GM10847 (cell line): ENCODE results near the gene SMIM26.

Experiments used
- POLR2A ChIP-seq: IDR thresholded peaks from 2 replicates; pipeline ENCODE4 v1.6.1; 2011; ENCODE audit not compliant: insufficient read length; ENCODE audit errors: extremely low read depth

Gene SMIM26, protein sequence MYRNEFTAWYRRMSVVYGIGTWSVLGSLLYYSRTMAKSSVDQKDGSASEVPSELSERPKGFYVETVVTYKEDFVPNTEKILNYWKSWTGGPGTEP

DNA sequence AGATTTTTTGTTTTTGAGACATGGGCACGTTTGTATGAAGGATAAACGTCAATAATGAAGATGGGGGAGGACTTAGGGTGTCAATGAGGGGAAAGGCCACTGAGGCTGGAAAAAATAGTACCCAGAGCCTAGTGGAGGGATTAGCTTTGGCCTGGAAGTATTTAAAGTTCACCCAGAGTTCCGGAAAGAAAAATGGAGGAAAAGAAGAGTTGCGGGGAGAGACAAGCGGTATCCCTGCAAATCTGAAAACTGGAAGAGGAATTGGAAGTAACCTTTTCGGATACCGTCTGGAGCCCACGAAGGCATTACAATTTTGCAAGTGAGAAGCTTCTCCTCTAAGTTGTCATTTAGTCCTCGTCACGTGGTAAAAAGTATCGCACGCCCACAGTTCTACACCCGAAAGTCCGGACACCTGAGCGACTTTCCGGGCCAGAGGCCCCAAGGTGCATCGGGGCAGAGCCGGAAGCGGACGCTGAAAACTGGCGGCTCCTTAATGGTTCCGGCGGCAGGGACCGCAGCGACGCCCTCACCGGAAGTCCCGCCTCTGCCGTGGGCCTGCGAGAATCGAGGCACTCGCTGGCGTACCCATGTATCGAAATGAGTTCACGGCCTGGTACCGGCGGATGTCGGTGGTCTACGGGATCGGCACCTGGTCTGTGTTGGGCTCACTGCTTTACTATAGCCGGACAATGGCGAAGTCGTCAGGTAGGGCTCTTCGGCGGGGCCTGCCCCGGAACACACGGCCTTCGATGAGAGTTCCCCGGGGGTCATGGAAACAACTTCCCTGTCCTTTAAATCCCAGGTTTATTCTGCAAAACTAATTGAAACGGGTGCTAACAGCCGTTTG, at the start of gene SMIM26:
TSS of gene SMIM26 (plus strand) at position 541 of the 847 bp plus-strand sequence. CDS start at position 588, 47 bp downstream.
- TF ChIP-seq POLR2A = peak; percentile 83

- TF ChIP-seq POLR2A = no peak
These were observed 44.2 kb upstream of the SMIM26 start for GRCh38 chr20:18523066-18523465.

- TF ChIP-seq POLR2A = no peak
These were observed 42.6 kb upstream of the SMIM26 start for GRCh38 chr20:18524646-18525045.

DNA sequence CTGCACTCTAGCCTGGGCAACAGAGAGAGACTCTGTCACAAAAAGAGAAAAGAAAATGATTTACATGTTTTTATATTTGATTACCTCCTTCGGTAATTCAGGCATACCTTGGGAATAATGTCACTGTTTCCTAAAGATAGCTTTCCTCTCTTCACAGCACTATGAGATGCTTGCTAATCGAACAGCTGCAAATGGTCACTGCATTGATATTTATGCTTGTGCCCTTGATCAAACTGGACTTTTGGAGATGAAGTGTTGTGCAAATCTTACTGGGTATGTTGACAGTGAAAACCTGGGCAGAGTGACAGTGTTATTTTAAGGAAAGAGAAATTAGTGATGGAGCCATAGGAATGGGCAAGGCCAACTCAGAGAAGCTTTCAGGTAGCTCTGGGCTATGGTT, 39.9 kb upstream of the SMIM26 start:
- TF ChIP-seq POLR2A = no peak

- no peak for TF ChIP-seq POLR2A
These were observed 39.4 kb upstream of the SMIM26 start for GRCh38 chr20:18527836-18528235.

- TF ChIP-seq POLR2A = no peak
These were observed 38.2 kb upstream of the SMIM26 start for GRCh38 chr20:18529041-18529440.

GRCh38 chr20:18532626-18533025, 34.6 kb upstream of the SMIM26 start:
- no peak for TF ChIP-seq POLR2A

DNA sequence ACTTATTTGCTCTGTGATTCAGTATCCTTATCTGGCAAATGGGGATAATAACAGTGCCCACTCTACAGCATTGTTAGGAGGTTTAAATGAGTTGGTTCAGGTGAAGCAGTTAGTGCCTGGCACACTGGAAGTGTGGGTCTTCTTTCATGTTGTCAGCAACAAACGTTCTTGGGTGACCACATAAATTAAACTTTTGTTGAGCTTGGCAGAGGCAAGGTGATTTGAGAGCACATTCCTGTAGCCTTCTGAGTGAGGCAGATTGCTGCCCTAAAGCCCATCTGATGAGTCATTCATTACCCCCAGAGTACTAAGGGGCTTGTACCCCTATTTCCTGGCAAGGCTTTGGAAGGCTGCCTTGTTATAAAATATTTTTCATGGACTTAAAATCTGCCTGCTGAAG, 33.7 kb upstream of the SMIM26 start:
- no peak for TF ChIP-seq POLR2A

DNA sequence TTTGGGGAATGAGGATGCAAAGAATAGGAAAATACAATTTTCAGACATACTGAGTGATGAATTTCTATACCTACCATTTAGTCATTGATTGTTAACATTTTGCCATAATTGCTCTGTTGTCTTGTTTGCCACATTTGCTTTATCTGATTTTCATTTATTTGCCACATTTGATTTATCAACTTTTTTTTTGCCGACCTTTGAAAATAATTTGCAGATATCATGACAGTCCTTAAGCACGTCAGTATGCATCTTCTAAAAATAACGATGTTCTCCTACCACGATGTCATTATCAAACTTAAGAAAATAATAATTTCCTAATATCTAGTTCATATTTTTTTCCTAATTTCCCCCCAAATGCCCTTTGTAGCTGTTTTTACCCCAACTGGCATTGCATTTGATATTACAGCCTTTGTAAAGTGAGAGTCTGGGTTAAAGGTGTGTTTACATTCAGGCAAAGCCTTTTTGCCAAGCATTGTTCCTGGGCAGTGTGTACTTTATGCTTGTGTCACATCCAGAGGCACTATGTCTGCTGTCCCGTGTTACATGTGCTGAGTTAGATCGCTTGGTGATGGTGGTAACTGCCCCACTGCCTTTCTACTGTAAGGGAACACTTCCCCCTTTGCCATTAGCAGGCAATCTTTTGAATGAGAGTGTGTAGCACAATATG, 33.1 kb upstream of the SMIM26 start:
- no peak for TF ChIP-seq POLR2A

DNA sequence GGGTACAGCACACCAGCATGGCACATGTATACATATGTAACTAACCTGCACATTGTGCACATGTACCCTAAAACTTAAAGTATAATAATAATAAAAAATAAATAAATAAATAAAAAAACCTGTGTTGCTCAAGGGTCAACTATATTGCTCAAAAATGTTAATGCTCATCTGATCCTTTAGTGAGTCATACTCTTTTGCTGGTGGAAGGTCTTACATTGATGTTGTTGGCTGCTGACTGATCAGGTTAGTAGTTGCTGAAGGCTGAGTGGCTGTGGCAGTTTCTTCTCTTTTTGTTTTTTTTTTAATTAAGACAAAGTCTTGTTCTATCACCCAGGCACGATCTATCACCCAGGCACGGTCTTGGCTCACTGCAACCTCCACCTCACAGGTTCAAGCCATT, 29.6 kb upstream of the SMIM26 start:
- TF ChIP-seq POLR2A = no peak

GRCh38 chr20:18541741-18542140, 25.5 kb upstream of the SMIM26 start:
- no peak for TF ChIP-seq POLR2A

DNA sequence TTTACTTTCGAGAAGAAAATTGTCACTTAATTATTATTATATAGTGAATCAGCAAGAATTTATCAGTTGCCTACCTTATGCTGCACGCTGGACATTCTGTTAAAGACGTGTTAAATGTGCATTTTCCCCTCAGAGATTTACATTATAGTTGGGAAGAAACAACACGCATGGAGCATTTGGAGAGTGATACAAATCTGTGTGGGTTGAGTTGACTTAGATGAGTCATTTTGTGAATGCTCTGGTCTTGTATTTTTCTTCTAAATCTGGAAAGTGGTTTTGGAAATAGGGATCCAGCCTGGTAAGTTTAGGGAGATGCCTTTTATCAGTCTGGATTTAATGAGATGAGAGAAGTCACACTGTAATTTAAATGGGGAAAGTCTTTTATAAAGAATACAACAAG, 24.0 kb upstream of the SMIM26 start:
- TF ChIP-seq POLR2A = no peak

DNA sequence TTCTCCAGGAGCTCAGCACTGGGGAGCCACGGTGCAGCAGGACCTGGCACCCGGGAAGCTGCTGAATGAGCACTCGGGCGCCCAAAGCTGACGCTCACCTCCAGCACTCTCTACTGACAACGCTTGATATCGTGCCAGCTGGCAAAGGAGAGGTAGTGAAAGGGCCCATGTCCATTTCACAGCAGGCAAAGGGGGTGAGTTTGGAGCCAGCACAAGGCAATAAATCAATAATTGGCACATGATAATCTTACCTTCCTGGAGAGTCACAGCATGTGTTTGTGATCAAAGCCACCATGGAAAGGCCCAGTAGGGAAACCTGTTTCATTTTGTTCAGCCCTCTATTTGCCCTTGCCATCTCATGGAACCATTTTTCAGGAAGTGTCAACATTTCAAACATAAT, 23.3 kb upstream of the SMIM26 start:
- TF ChIP-seq POLR2A = no peak

DNA sequence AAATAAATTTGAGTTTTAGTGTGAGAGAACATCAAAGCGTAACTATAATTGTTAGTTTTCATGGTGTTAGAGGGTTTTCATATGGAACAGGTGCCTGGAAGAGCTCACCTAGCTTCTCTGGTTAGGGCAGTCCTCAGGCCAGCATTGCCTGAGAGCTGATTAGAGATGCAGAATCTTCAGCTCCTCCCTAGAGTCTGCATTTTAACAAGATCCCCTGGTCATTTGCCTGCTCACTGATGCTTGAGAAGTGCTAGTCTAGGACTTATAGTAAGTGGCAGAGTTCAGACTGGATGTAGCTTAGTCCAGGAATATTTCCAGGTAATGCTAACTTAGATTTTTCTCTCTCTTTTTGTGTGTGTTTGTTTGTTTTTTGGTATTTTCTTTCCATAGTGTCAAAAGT, 21.7 kb upstream of the SMIM26 start:
- no peak for TF ChIP-seq POLR2A

DNA sequence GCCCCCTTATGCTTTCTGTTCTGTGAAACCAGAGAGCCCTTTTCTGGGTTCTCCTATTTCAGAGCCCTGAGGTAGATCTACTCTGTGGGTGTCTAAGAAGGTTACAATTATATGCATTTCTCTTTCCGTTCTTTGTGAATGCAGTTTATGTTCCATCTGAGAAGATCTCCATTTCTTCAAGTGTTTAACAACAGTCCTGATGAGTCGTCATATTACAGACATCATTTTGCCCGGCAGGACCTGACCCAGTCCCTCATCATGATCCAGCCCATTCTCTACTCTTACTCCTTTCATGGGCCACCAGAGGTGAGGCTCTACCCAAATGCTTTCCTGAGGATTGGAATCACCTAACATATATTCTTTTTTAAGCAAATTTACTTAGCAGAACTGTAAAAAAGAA, 18.8 kb upstream of the SMIM26 start:
- TF ChIP-seq POLR2A = no peak

DNA sequence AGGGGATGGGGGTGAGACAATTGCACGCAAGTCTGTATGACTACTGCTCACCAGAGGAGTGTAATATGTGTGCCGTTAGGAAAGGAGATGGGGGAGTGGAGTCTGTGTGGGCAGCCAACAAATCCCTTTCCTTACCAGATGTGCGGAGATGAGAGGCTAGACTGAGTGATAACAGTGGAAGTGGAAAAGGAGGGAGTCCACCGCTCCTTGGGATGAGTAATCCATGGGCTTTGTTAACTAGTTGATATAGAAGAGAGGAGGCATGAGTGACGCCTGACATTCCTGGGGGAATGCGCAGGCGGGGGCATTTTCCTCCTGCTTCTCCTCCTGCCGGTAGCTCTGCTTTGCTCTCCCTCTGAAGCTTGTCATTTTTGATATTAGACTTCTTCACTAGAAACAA, 13.5 kb upstream of the SMIM26 start:
- no peak for TF ChIP-seq POLR2A
